SJCRH30 (cell line): Measurements from ENCODE around the gene MORF4L1. TPM values are rescaled to one million over a fixed set of nuclear protein-coding genes. Genes with fewer than 3 reads are reported as not detected.
"Not testable (repeated sequence)": the region's sequence is repeated elsewhere in the genome, so short reads cannot be mapped to it uniquely, and the experiment has no call there.

Experiments used
- DNase-seq, 2 experiments: peaks; one replicate each; pipeline ENCODE4 v3.0.0-alpha.2; 2015 to 2020
- H3K27ac ChIP-seq: fragments of 250-450 bp; sonication (Bioruptor Pico); 2 replicates; pipeline ENCODE4 v1.5.1; 2020; ENCODE audit warnings: mild to moderate bottlenecking, moderate library complexity
- H3K27me3 ChIP-seq: fragments of 250-450 bp; sonication (Bioruptor Pico); 2 replicates; pipeline ENCODE4 v1.5.1; 2020; ENCODE audit warnings: mild to moderate bottlenecking, moderate library complexity
- H3K36me3 ChIP-seq: fragments of 250-450 bp; sonication (Bioruptor Pico); 2 replicates; pipeline ENCODE4 v1.5.1; 2020; ENCODE audit warnings: mild to moderate bottlenecking, moderate library complexity
- H3K4me1 ChIP-seq: fragments of 250-450 bp; sonication (Bioruptor Pico); 2 replicates; pipeline ENCODE4 v1.5.1; 2020; ENCODE audit warnings: mild to moderate bottlenecking, moderate library complexity
- H3K4me3 ChIP-seq: fragments of 250-450 bp; sonication (Bioruptor Pico); 2 replicates; pipeline ENCODE4 v1.5.1; 2020; ENCODE audit warnings: mild to moderate bottlenecking, moderate library complexity
- H3K9me3 ChIP-seq: fragments of 250-450 bp; sonication (Bioruptor Pico); replicated peaks from 2 replicates; pipeline ENCODE4 v1.5.1; 2020; ENCODE audit warnings: mild to moderate bottlenecking, moderate library complexity
- total RNA-seq: library from RNA; depleted of rRNA; stranded (reverse); fragments of >200 nt; shearing (Covaris generic); gene quantifications from 2 replicates; pipeline ENCODE4 v1.2.3, GENCODE V29; 2014

The MORF4L1 gene
- total RNA-seq, 1 experiment from 2014 or later = 312 TPM

DNA sequence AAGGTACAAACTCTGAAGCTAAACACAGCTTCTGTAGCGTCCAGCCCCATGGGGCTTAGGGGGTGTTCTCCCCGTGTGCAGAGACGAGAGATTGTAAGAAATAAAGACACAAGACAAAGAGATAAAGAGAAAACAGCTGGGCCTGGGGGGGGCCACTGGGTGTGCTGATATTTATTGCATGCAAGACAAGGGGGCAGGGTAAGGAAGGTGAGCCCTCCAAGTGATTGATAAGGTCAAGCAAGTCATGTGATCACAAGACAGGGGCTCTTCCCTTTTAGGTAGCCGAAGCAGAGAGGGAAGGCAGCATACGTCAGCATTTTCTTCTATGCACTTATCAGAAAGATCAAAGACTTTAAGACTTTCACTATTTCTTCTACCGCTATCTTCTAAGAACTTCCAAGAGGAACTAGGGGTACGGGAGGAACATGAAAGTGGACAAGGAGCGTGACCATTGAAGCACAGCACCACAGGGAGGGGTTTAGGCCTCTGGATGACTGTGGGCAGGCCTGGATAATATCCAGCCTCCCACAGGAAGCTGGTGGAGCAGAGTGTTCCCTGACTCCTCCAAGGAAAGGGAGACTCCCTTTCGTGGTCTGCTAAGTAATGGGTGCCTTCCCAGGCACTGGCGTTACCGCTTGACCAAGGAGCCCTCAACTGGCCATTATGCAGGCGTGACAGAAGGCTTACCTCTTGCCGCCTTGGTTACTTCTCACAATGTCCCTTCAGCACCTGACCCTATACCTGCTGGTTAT lies 29.8 kb downstream of the MORF4L1 start:
- H3K27me3 ChIP-seq, H3K4me3 ChIP-seq, H3K9me3 ChIP-seq, DNase-seq, H3K27ac ChIP-seq, H3K4me1 ChIP-seq: not testable (repeated sequence)
- peaks cover 86% of the 10 kb centered on the region for H3K36me3 ChIP-seq

- H3K4me3 ChIP-seq = no peak overlapping the region
- no peaks in the 10 kb centered on the region for H3K4me1 ChIP-seq
- H3K36me3 ChIP-seq = peaks cover 77% of the 10 kb centered on the region
- H3K27ac ChIP-seq = no peak overlapping the region
- no peak for DNase-seq
- H3K27me3 ChIP-seq = no peaks in the 10 kb centered on the region
- H3K9me3 ChIP-seq = no peaks in the 10 kb centered on the region
These were observed 32.1 kb downstream of the MORF4L1 start for GRCh38 chr15:78904599-78905358.

DNA sequence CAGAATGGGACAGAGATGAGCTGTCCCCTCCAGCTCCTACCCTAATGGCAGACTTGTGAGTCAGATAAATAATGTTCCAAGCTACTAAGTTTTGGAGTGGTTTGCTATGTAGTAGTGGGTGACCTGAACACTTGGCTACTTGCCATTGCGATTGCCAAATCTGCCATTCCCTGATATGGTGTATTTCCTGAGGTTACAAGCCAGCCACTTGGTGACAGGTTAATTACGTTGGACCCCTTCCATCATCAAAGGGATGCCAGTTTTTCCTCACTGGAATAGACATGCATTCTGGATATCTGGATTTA lies 33.6 kb downstream of the MORF4L1 start:
- Histone ChIP-seq H3K27ac (no peak overlapping the region), H3K4me1 (no peaks in the 10 kb centered on the region), H3K36me3 (peaks cover 67% of the 10 kb centered on the region), H3K4me3 (no peak overlapping the region), H3K9me3 (no peaks in the 10 kb centered on the region), H3K27me3 (no peaks in the 10 kb centered on the region)
- DNase-seq = no peak

DNA sequence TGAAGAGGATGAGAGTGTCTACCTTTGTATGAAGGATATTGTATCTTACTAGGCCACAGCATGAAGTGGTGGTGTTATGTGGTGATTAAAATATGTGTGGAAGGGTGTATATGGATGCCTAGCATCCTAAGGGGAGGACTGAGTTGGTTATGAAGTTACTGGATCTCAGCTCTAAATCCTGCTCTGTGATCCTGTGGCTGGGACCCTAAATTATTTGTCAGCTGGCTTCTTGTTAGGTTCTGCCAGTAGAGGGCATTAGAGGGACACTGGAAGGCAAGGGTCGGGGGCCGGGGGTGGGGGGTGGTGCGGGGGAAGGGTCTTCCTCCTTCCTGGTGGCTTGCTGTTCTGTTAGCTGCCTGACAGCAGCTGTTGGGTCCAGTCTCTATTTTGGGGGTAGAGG lies 34.9 kb downstream of the MORF4L1 start:
- no peak overlapping the region for H3K27ac ChIP-seq
- no peak overlapping the region for H3K4me3 ChIP-seq
- peak in 1 of 2 experiments; percentile 41 for DNase-seq
- H3K36me3 ChIP-seq = peaks cover 66% of the 10 kb centered on the region
- H3K4me1 ChIP-seq = no peaks in the 10 kb centered on the region
- H3K27me3 ChIP-seq = no peaks in the 10 kb centered on the region
- no peaks in the 10 kb centered on the region for H3K9me3 ChIP-seq

DNA sequence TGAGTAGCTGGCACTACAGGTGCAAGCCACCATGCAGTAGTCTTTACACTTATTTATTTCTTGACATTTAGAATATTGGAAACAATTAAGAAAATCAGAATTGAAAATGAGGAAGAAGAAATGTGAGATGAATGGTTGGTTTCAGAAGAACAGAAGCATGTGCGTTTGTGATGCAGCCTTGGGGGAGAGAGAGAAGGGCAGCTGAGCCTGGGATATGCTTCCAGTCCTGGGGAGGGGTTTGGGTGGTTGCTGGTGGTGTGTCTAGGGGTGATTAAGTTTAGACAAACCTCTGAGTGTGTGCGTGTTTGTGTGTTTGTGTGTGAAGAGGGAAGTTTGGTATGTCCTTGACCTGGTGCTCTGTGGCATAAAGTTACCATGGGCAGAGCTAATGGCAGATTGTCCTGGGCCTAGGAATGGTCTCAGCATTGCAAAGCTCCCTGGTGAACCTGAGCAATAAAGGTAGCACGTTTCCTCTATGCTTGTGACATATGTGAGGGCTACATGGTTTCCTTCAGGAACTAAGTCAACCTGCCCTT lies 36.5 kb downstream of the MORF4L1 start:
- Histone ChIP-seq H3K27me3 (no peaks in the 10 kb centered on the region), H3K9me3 (no peaks in the 10 kb centered on the region), H3K36me3 (peaks cover 54% of the 10 kb centered on the region), H3K27ac (no peak overlapping the region), H3K4me3 (no peak overlapping the region), H3K4me1 (no peaks in the 10 kb centered on the region)
- no peak for DNase-seq

DNA sequence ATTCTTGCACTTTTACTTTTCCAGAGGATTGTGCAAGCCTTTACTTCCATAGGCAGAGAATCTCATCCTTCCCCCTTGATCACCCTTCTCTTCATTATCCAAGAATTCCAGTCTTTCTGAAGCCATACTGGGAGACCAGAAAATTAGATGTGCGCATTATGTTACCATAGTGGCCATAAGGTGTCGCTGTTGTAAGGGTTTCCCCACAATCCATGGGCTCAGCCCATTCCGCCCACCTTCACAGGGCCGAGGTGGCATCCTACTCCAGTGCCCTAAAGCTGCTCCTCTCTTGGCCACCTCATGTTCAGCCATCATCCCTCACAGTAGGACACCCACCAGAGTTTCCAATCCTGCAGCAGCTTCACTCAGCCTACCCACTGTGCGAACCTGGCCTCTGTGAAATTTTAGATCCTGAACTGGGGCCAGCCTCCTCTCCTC lies 37.1 kb downstream of the MORF4L1 start:
- Histone ChIP-seq H3K4me3 (no peak overlapping the region), H3K27me3 (no peaks in the 10 kb centered on the region), H3K4me1 (no peaks in the 10 kb centered on the region), H3K27ac (no peak overlapping the region), H3K9me3 (no peaks in the 10 kb centered on the region), H3K36me3 (peaks cover 48% of the 10 kb centered on the region)
- DNase-seq = peak in 1 of 2 experiments; percentile 53

DNA sequence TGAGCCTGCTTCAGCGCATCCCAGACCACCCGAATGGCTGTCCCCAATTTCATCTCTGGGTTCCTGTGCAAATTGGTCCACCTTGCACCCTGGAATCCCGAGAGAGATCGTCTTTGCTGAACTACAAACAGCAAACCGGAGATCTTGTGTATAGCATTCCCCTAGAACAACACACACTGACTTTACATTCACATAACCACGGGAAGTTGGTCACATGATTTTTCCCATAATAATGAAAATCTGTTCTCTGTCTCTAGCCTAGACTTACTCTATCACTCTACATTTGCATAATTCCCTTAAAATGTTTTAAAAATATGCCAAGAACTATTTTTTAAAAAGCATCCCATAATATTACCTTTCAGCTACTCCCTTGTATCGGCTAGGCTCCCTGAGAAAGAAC lies 37.6 kb downstream of the MORF4L1 start:
- H3K4me1 ChIP-seq = no peaks in the 10 kb centered on the region
- no peaks in the 10 kb centered on the region for H3K27me3 ChIP-seq
- H3K4me3 ChIP-seq = no peak overlapping the region
- H3K36me3 ChIP-seq = peaks cover 47% of the 10 kb centered on the region
- no peak overlapping the region for H3K27ac ChIP-seq
- H3K9me3 ChIP-seq = no peaks in the 10 kb centered on the region
- no peak for DNase-seq

DNA sequence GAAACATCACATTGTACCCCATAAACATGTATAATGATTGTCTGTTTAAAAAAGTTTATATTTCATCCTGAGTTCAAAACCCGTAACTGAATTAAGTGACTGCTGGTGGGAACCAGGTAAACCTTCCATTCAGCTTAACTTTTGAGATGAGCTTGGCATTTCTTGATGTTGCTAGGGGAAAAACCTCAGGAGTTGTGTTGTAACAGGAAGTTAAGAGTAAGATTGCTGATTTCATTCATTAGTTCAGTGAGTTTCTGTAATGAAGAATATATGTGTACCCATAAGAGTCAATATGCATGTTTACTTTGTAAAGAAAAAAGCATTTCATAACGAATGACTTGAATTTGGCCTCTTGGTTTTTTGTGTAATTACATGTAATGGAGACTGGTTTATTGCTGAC lies 39.6 kb downstream of the MORF4L1 start:
- no peak overlapping the region for H3K4me3 ChIP-seq
- H3K4me1 ChIP-seq = no peaks in the 10 kb centered on the region
- no peak for DNase-seq
- no peaks in the 10 kb centered on the region for H3K27me3 ChIP-seq
- no peak overlapping the region for H3K27ac ChIP-seq
- H3K9me3 ChIP-seq = no peaks in the 10 kb centered on the region
- H3K36me3 ChIP-seq = peaks cover 31% of the 10 kb centered on the region

- no peaks in the 10 kb centered on the region for H3K4me1 ChIP-seq
- H3K4me3 ChIP-seq = no peak overlapping the region
- no peaks in the 10 kb centered on the region for H3K9me3 ChIP-seq
- H3K27me3 ChIP-seq = no peaks in the 10 kb centered on the region
- no peak overlapping the region for H3K27ac ChIP-seq
- DNase-seq = no peak
- peaks cover 29% of the 10 kb centered on the region for H3K36me3 ChIP-seq
These were observed 40.3 kb downstream of the MORF4L1 start for GRCh38 chr15:78913012-78913411.

DNA sequence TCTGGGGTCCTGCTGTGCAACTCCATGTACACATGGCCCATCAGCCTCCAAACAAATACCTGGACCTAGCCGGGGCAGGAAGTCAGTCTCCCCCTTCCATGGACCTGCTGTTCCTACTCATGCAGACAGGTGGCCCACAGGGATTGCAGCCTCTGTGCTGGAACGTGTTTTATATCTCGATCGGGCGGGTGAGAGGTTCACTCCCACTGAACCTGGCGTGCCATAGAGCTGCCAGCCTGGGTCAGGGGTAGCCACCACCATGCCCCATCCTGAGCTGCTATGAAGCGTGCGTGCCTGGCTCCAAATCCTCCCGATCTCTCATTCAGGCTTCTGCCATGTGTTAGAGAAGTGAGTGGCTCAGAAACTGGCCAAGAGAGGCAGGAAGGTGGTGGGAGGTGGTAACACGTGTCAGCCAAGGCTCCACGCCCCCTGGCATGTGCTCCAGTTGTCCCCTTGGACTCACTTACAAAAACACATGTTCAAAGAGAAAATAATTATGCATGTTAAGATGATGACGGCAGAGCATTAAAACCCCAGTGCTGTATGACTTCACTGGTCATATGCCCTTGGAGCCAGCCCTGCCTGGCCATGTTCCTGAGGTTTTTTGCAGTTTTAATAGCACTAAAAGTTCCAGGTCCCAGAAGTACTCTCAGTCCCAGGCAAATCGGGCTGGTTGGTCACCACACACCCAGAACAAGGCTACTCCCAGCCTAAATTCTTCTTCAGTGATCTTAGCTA lies 41.5 kb downstream of the MORF4L1 start:
- H3K4me3 ChIP-seq = no peak overlapping the region
- no peaks in the 10 kb centered on the region for H3K27me3 ChIP-seq
- H3K9me3 ChIP-seq = no peaks in the 10 kb centered on the region
- no peak overlapping the region for H3K27ac ChIP-seq
- peaks cover 26% of the 10 kb centered on the region for H3K36me3 ChIP-seq
- DNase-seq = no peak
- no peaks in the 10 kb centered on the region for H3K4me1 ChIP-seq

- DNase-seq = no peak
- Histone ChIP-seq H3K9me3 (no peaks in the 10 kb centered on the region), H3K4me1 (no peaks in the 10 kb centered on the region), H3K27ac (no peak overlapping the region), H3K27me3 (no peaks in the 10 kb centered on the region), H3K36me3 (peaks cover 23% of the 10 kb centered on the region), H3K4me3 (no peak overlapping the region)
These were observed 42.8 kb downstream of the MORF4L1 start for GRCh38 chr15:78915341-78916087.

DNA sequence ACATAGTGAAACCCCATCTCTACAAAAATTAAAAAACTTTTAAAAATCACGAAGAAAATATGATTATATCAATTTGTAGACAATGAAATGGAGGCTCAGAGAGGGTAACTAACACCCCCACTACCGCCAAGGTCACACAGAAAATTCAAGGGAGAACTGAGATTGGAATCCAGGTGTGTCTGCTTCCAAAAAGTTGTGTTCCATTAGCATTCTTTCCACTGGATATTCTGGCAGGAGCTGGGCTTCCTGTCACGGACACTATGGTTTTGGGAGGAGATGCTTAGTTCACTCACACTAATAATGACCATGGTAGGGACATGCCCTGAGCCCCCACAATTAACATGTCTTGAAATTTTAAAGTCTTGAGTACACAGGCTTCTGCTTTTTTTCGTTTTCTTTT lies 43.4 kb downstream of the MORF4L1 start:
- no peaks in the 10 kb centered on the region for H3K4me1 ChIP-seq
- H3K4me3 ChIP-seq = no peak overlapping the region
- no peak for DNase-seq
- no peaks in the 10 kb centered on the region for H3K27me3 ChIP-seq
- H3K36me3 ChIP-seq = peaks cover 23% of the 10 kb centered on the region
- no peaks in the 10 kb centered on the region for H3K9me3 ChIP-seq
- H3K27ac ChIP-seq = no peak overlapping the region

- Histone ChIP-seq H3K36me3 (peaks cover 8% of the 10 kb centered on the region), H3K4me3 (no peak overlapping the region), H3K4me1 (no peaks in the 10 kb centered on the region), H3K9me3 (no peaks in the 10 kb centered on the region), H3K27ac (no peak overlapping the region), H3K27me3 (no peaks in the 10 kb centered on the region)
- DNase-seq = no peak
These were observed 45.2 kb downstream of the MORF4L1 start for GRCh38 chr15:78917888-78918287.

GRCh38 chr15:78921517-78921916 lies 48.8 kb downstream of the MORF4L1 start:
- Histone ChIP-seq H3K4me1 (no peaks in the 10 kb centered on the region), H3K36me3 (peaks cover 8% of the 10 kb centered on the region), H3K4me3 (no peak overlapping the region), H3K27ac (no peak overlapping the region), H3K27me3 (no peaks in the 10 kb centered on the region), H3K9me3 (no peaks in the 10 kb centered on the region)
- no peak for DNase-seq
